ENCODE measurements around the gene HIF1A. TPM values are rescaled to one million over a fixed set of nuclear protein-coding genes. Genes with fewer than 3 reads are reported as not detected.

HIF1A gene
- total and polyA plus RNA-seq, 2 of the 8 experiments (the other 6 are each of a cell fraction or from before 2014, with no cell fraction given), result 54.8 to 175 TPM

GRCh38 chr14:61797309-61797708, 102.0 kb downstream of the HIF1A start:
- no peak overlapping the region for H2AK5ac ChIP-seq (ENCODE audit: low read depth, low read length)
- no peak overlapping the region for H4K8ac ChIP-seq (ENCODE audit: extremely low read depth, insufficient read depth, low read length)
- 88% methylated on average over 5 of the region's 5 CpGs; no CpG with 5 or more reads in 1 of the 2 experiments for WGBS, 2 experiments (ENCODE audit: extremely low coverage in 1 of 2, insufficient coverage in 1 of 2, insufficient read length in 1 of 2, insufficient replicate concordance in 2 of 2, low coverage in 1 of 2, low lambda C conversion rate in 2 of 2, missing lambda C conversion rate in 1 of 2)
- H3K27ac ChIP-seq (ENCODE audit: low read depth, low read length), result no peak overlapping the region
- H3K27me3 ChIP-seq (replicated peaks in 1 of 4; ENCODE audit: control insufficient read depth in 3 of 4, extremely low read depth in 1 of 4, insufficient read depth in 3 of 4, low read length in 3 of 4), result no peaks in the 10 kb centered on the region
- H4K20me1 ChIP-seq (replicated peaks in 1 of 2; ENCODE audit: control insufficient read depth in 1 of 2, insufficient read depth in 2 of 2, low read length in 2 of 2), result no peaks in the 10 kb centered on the region
- peaks cover 0 to 28% (median 5%) of the 10 kb centered on the region in 4 experiments; a peak in 4 of 8 replicates for H3K36me3 ChIP-seq (ENCODE audit: control insufficient read depth in 2 of 4, insufficient read depth in 4 of 4, low read length in 3 of 4)
- H4K91ac ChIP-seq (replicated peaks; ENCODE audit: insufficient read length, low read length), result no peak overlapping the region
- no peak overlapping the region for H3K23ac ChIP-seq (ENCODE audit: insufficient read length)
- H2BK15ac ChIP-seq (ENCODE audit: low read length), result no peak overlapping the region
- no peak overlapping the region for H2BK120ac ChIP-seq (replicated peaks; ENCODE audit: low read depth, low read length)
- ChIA-PET CTCF (ENCODE audit: partially characterized antibody) (interaction anchor here (0.5 to 3.1 kb wide), 2 partner anchors 40 to 82 kb away, joined by 4 to 14 read pairs; no protein-coding TSS in a partner anchor), POLR2A (ENCODE audit: partially characterized antibody) (no interaction called here)
- no peaks in the 10 kb centered on the region for H3K79me2 ChIP-seq (ENCODE audit: control insufficient read depth in 1 of 2, insufficient read depth in 2 of 2, low read length in 2 of 2)
- no peak for DNase-seq (ENCODE audit: low read depth in 1 of 2, low spot score in 2 of 2)
- H2AFZ ChIP-seq (ENCODE audit: low read length), result no peak overlapping the region
- H4K5ac ChIP-seq (ENCODE audit: insufficient read length, low read depth, low read length), result no peak overlapping the region
- H2BK5ac ChIP-seq (ENCODE audit: low read depth, low read length), result no peak overlapping the region
- no peaks in the 10 kb centered on the region for H3K9me3 ChIP-seq (ENCODE audit: insufficient read depth in 2 of 2, low read depth in 1 of 2, low read length in 1 of 2)
- no peaks in the 10 kb centered on the region for H3K79me1 ChIP-seq (ENCODE audit: low read depth, low read length)
- H3K4me1 ChIP-seq (replicated peaks in 1 of 4; ENCODE audit: control insufficient read depth in 3 of 4, insufficient read depth in 4 of 4, low read length in 3 of 4), result no peaks in the 10 kb centered on the region; a peak in 1 of 7 replicates
- no peak overlapping the region for H3K9ac ChIP-seq (replicated peaks in 1 of 4; ENCODE audit: extremely low read depth in 1 of 4, low read depth in 3 of 4, low read length in 3 of 4)
- no peak for FAIRE-seq
- H3K56ac ChIP-seq (replicated peaks; ENCODE audit: insufficient read length, low read depth, low read length), result no peak overlapping the region
- H3K14ac ChIP-seq (ENCODE audit: insufficient read length), result no peak overlapping the region
- no peak overlapping the region for H3K18ac ChIP-seq (ENCODE audit: extremely low read depth, low read length)
- H2BK12ac ChIP-seq (ENCODE audit: low read depth, low read length), result no peak overlapping the region
- H3K4me3 ChIP-seq (ENCODE audit: extremely low read depth in 1 of 4, insufficient read depth in 2 of 4, low read depth in 3 of 4, low read length in 4 of 4), result no peak overlapping the region
- H3K4me2 ChIP-seq (ENCODE audit: insufficient read depth in 1 of 2, low read depth in 2 of 2, low read length in 2 of 2), result no peak overlapping the region
- H3K4ac ChIP-seq (replicated peaks; ENCODE audit: insufficient read length, low read depth, low read length), result no peak overlapping the region
- no peak overlapping the region for H2BK20ac ChIP-seq (ENCODE audit: low read length)
- no peaks in the 10 kb centered on the region for H3K23me2 ChIP-seq (ENCODE audit: low read depth, low read length)
- no peak for TF ChIP-seq BRCA1 (IDR thresholded peaks at IDR 0.05; ENCODE audit: low read depth, low read length)
- TF ChIP-seq SIN3A (conservative IDR thresholded peaks at IDR 0.05 in 1 of 2, IDR thresholded peaks at IDR 0.05 in 1 of 2; ENCODE audit: low read depth in 1 of 2, low read length in 2 of 2), result no peak
- no peak for TF ChIP-seq ZNF274 (IDR thresholded peaks at IDR 0.05; ENCODE audit: borderline replicate concordance, extremely low read depth, low read length)
- TF ChIP-seq CTCF (IDR thresholded peaks at IDR 0.05; ENCODE audit: control extremely low read depth in 1 of 3, insufficient read depth in 1 of 3, low read depth in 1 of 3, low read length in 3 of 3), result no peak
- TF ChIP-seq POU5F1 (IDR thresholded peaks at IDR 0.05; ENCODE audit: low read depth, low read length), result no peak
- TF ChIP-seq FOSL1 (IDR thresholded peaks at IDR 0.05; ENCODE audit: insufficient read depth, low read depth, low read length), result no peak
- no peak for TF ChIP-seq HDAC6 (IDR thresholded peaks at IDR 0.05; ENCODE audit: low read depth, low read length)
- no peak for TF ChIP-seq RBBP5 (IDR thresholded peaks at IDR 0.05; ENCODE audit: borderline replicate concordance, low read depth, low read length)
